ENCODE data around the gene KIAA2012.
"Not testable (repeated sequence)": the region's sequence is repeated elsewhere in the genome, so short reads cannot be mapped to it uniquely, and the experiment has no call there.

KIAA2012 gene

DNA sequence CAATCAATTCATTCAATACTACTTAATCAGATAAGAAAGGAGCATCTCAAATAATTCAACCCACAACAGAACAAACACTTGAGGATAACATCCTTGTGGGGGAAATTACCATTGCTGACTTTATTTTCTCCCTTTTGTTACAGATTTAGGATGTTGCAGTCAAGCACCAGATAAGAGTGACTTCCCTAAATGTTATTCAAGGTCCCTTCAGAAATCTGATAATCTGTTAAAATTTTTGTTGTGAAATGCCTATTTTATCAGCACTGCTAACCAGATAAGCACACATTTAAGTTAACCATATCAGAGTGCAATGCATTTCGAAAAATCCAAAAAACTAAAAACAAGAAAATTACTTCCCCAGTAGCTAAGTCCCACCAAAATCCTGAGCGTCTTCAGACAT lies 131.8 kb downstream of the KIAA2012 start:
- DNase-seq: no peak

DNA sequence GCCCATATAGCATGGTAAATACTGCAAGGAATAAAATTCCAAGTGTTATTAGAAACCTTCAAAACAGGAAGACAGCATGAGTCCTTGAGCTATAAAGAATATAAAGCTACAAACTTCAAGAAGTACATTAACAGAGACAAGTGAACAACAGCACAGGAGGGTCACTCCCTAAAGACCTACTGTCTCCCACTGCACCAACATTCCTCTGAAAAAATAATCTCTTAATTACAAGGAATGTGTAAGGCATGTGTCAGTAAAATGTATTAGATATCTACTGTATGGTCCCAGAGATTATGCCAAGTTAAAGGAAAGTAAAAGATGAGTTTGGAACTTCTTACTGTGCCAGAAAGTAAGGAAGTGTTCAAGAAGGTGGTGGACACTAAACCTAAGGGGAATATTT lies 135.5 kb downstream of the KIAA2012 start:
- DNase-seq: no peak

DNA sequence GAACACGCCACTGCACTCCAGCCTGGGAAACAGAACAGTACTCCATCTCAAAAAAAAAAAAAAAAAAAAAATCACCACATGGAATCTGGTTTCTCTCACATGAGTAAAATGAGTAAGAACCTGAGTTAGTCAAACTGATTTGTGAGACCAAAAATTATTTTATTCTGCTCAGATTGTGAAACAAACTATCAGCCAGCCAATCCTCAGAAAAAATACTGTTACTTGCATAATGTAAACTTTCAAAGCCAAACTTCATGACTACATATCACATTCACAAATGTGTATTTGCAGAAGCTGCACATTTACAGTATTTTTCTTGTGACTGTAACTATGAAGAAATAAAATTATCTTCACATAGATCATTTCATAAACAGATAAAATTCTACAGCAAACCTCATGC lies 142.1 kb downstream of the KIAA2012 start:
- no peak for DNase-seq

DNA sequence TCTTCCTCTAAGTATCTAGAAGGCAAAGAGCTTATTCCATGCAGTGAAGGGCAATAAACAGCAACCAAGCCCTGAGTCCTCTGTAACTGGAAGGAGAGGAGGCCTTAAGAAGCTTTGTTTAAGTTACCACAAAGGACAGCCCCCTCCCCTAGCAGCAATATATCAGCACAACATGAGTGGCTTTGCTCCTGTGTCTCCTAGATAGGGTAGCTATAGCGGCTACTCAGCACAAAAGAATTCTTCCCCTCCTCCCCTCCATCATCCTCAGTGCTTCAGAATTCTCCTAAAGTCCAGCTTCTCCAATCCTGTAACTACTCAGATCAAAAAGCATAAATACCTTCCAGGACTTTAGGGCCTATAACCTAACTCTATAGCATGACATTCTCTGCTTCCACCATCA lies 148.8 kb downstream of the KIAA2012 start:
- DNase-seq: no peak

DNA sequence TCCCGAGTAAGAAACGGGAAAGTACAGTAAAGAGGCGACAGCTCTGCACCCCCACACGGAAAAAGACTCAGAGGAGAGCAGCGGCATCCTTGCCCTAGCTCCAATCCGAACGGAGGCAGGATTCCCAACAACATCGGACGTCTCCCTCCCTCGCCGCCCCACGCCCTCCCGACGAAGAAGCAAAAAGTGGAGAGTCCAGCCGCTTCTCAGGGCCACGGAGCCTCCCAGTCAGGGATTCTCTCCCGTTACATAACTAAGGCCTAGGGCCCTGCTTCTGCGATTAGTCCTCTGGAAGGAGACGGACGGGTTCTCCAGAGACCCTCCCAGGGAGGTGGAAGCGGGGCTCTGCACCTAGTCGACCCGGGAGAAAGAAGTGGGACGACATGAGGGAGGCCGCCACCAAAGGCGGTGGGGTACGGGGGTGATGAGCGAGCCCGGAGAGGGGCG lies 164.8 kb downstream of the KIAA2012 start:
- DNase-seq: peak; percentile 21 to 23

DNA sequence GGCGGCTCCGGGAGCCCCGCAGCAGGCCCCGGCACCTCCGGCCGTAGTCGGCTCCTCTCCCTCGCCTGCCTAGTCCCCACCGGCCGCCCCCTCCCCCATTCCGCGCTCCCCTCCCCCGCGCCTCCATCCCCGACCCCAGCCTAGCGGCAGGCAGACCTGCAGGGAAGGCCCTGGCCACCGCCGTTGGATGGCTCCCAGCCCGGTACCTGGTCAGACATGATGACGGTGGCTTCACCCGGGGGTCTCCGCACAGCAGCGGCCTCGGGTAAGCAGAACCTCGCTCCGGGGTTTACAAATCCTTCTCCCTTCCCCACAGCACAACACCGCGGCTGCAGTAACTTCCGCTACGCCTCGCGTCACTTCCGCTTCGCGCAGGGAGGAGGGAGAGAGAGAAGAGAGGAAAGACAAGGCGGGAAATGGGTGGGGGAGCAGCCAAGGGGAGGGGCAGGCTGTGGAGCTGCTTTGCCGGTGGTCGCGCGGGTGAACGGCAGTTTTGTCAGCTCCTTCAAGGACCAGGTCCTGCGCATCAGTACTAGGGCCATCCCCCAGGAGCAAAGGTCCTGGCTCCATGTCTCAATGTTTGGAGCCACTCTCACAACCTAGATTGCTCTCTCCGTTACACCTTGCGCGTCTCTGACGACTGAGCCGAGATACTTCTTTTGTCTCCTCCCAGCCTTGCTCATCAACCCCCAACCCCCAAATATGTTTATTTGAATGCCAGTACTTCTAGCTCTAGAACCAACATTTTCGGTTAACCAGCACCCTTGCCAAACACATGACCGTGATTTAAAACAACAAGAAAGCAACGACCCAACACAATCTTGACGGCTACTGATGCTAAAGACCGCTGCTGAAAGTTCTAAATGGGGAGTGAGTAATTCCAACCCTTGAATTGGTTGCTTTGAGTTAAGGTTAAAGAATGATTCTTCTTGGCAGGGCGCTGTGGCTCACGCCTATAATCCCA lies 165.5 kb downstream of the KIAA2012 start, which contains the start of gene SUMO1:
Gene SUMO1 (minus strand): TSS at position 364 of the 964 bp plus-strand sequence. CDS start 146 bp downstream, at position 218.
- peak; percentile 83 to 94 for DNase-seq

DNA sequence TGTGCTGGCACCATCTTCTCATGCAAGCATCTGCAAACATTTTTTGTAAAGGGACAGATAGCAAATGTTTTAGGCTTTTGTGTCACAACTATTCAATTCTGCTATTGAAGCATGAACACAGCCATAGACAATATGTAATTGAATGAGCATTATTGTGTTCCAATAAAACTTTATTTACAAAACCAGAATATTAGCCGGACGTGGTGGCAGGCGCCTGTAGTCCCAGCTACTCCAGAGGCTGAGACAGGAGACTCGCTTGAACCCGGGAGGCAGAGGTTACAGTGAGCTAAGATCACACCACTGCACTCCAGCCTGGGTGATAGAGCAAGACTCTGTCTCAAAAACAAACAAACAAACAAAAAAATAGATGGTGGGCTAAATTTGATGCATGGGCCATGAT lies 174.7 kb downstream of the KIAA2012 start:
- not testable (repeated sequence) for DNase-seq

DNA sequence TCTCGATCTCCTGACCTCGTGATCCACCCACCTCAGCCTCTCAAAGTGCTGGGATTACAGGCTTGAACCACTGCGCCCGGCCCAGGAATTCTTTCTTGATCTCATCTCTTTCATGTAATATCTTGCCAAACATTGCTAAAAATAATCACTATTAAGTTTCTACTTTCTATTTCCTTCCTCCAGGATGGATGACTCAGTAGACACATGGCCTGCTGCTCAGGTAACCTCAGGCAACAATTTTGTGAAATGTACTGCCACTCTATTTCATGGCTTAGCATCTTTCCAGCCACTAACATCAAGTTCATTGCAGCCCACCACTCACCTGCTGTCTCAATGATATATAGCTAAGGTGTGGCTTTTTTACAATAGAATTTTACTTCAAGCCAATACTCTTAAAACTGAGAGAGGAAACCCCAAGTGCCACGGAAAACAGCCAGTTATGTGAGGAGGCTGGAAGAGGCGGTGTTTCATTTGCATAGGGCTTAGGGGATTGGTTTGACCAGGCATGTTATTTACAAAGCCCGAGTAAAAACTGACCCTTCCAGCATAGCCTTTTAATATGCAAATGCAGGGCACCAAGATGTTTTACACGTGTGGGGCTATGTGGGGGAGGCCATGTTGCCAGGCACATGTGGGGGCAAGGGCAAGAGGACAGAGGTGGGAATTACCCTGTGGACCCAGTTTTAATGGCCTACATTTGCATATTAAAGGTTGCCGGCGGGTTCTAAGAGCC lies 176.6 kb downstream of the KIAA2012 start:
- no peak for DNase-seq

DNA sequence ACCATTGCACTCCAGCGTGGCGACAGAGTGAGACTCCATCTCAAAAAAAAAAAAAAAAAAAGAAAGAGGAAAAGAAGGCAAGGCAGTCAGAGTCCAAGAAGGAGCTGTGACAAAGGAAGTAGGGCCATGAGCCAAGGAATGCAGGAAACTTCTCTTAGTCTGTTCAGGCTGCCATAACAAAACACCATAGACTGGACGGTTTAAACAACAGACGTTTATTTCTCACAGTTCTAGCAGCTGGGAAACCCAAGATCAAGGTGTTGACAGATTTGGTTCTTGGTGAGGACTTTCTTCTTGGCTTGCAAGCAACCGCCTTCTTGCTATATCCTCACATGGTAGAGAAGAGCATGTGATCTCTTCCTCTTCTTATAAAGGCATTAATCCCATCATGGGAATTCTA lies 178.4 kb downstream of the KIAA2012 start:
- DNase-seq: no peak

All from NCI-H2081 (cell line).